ENCODE data around the gene ERBB2. TPM values are rescaled to one million over a fixed set of nuclear protein-coding genes. Genes with fewer than 3 reads are reported as not detected.
A peak's percentile ranks its signal among the peaks of the same experiment; 100 is the strongest.

Gene ERBB2
- total and polyA plus RNA-seq, 9 of the 15 experiments (the other 6 are each of a cell fraction or from before 2014, with no cell fraction given): 0.74 to 5.6 (median 3.3) TPM

DNA sequence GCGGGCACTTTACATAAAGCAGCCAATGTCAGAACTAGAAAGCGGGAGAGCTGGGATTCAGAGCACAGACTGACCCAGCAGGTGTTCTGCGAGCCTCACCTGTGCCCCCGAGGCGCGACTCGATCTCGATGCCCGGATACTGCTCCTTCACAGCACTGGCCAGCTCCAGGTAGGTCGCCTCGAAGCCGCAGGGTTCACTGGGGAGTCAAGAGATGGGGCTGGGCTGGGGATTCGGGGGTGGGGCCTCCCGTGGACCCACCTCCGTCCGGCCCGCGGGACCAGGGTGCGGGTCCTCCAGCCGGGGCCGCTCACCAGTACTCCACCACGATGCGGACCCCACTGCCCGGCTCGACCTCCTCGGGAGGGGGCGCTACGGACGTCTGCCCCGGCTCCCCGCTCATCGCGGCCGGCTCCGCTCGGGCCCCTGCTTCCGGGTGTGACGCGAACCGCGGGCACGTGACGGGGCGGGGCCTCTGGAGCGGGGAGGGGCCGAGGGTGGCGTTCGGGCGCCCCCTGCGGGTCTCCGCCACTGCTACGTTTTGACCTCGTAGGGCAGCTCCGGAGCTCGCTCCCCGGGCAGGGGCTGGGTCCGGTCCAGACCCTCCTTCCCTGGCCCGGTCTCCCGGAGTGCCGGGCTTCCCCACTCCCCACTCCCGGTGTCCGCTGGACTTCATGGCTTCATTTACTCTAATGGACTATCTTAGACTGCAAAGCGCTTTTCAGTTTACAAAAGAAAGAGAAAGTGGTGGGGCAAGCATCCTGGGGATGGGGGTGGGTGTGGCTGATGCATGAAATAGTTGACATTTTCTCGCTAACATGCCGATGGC is 30.4 kb downstream of the ERBB2 start, which contains the start of gene MIEN1 (continued):
- TF ChIP-seq RBM22 (IDR thresholded peaks at IDR 0.05; ENCODE audit: low read depth, low read length, poor library complexity, severe bottlenecking) (peak; percentile 37), PCBP1 (IDR thresholded peaks at IDR 0.05; ENCODE audit: low read depth, low read length, poor library complexity, severe bottlenecking) (peak; percentile 92), ZNF175 (CRISPR knock-in tag; IDR thresholded peaks at IDR 0.05; ENCODE audit: low read depth) (no peak), SMAD3 (CRISPR knock-in tag; conservative IDR thresholded peaks at IDR 0.05) (no peak), SNRNP70 (optimal IDR thresholded peaks at IDR 0.05; ENCODE audit: low read depth, low read length) (no peak), SP1 (CRISPR knock-in tag; IDR thresholded peaks at IDR 0.05) (peak; percentile 98), HMGN3 (IDR thresholded peaks at IDR 0.05; ENCODE audit: borderline replicate concordance, extremely low read depth, insufficient read length, low read depth, low read length) (peak; percentile 61), CEBPG (CRISPR knock-in tag; IDR thresholded peaks at IDR 0.05) (no peak), CEBPG (tag; conservative IDR thresholded peaks at IDR 0.05 in 1 of 2, IDR thresholded peaks at IDR 0.05 in 1 of 2) (no peak), ELF4 (CRISPR knock-in tag; IDR thresholded peaks at IDR 0.05) (peak; percentile 94), CTBP1 (IDR thresholded peaks at IDR 0.05; ENCODE audit: borderline replicate concordance) (peak; percentile 87), DPF2 (IDR thresholded peaks at IDR 0.05) (no peak; the same call in 1 of the 2 replicates), HSF4 (CRISPR knock-in tag; IDR thresholded peaks at IDR 0.05; ENCODE audit: borderline replicate concordance) (no peak)
- TF ChIP-seq, protein P1, sequence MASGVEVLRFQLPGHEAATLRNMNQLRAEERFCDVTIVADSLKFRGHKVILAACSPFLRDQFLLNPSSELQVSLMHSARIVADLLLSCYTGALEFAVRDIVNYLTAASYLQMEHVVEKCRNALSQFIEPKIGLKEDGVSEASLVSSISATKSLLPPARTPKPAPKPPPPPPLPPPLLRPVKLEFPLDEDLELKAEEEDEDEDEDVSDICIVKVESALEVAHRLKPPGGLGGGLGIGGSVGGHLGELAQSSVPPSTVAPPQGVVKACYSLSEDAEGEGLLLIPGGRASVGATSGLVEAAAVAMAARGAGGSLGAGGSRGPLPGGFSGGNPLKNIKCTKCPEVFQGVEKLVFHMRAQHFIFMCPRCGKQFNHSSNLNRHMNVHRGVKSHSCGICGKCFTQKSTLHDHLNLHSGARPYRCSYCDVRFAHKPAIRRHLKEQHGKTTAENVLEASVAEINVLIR (CRISPR knock-in tag; IDR thresholded peaks at IDR 0.05): peak; percentile 79
- TF ChIP-seq, protein P2, sequence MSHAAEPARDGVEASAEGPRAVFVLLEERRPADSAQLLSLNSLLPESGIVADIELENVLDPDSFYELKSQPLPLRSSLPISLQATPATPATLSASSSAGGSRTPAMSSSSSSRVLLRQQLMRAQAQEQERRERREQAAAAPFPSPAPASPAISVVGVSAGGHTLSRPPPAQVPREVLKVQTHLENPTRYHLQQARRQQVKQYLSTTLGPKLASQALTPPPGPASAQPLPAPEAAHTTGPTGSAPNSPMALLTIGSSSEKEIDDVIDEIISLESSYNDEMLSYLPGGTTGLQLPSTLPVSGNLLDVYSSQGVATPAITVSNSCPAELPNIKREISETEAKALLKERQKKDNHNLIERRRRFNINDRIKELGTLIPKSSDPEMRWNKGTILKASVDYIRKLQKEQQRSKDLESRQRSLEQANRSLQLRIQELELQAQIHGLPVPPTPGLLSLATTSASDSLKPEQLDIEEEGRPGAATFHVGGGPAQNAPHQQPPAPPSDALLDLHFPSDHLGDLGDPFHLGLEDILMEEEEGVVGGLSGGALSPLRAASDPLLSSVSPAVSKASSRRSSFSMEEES (CRISPR knock-in tag; IDR thresholded peaks at IDR 0.05): peak; percentile 85
- TF ChIP-seq, protein P3, sequence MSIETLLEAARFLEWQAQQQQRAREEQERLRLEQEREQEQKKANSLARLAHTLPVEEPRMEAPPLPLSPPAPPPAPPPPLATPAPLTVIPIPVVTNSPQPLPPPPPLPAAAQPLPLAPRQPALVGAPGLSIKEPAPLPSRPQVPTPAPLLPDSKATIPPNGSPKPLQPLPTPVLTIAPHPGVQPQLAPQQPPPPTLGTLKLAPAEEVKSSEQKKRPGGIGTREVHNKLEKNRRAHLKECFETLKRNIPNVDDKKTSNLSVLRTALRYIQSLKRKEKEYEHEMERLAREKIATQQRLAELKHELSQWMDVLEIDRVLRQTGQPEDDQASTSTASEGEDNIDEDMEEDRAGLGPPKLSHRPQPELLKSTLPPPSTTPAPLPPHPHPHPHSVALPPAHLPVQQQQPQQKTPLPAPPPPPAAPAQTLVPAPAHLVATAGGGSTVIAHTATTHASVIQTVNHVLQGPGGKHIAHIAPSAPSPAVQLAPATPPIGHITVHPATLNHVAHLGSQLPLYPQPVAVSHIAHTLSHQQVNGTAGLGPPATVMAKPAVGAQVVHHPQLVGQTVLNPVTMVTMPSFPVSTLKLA (conservative IDR thresholded peaks at IDR 0.05): peak in 1 of 2 experiments; percentile 89
- TF ChIP-seq, protein P4, sequence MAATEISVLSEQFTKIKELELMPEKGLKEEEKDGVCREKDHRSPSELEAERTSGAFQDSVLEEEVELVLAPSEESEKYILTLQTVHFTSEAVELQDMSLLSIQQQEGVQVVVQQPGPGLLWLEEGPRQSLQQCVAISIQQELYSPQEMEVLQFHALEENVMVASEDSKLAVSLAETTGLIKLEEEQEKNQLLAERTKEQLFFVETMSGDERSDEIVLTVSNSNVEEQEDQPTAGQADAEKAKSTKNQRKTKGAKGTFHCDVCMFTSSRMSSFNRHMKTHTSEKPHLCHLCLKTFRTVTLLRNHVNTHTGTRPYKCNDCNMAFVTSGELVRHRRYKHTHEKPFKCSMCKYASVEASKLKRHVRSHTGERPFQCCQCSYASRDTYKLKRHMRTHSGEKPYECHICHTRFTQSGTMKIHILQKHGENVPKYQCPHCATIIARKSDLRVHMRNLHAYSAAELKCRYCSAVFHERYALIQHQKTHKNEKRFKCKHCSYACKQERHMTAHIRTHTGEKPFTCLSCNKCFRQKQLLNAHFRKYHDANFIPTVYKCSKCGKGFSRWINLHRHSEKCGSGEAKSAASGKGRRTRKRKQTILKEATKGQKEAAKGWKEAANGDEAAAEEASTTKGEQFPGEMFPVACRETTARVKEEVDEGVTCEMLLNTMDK (IDR thresholded peaks at IDR 0.05; ENCODE audit: borderline replicate concordance, insufficient read depth, low read depth, low read length, poor library complexity, severe bottlenecking): peak; percentile 89
